ENCODE data around the gene SEMG2.

Gene SEMG2

DNA sequence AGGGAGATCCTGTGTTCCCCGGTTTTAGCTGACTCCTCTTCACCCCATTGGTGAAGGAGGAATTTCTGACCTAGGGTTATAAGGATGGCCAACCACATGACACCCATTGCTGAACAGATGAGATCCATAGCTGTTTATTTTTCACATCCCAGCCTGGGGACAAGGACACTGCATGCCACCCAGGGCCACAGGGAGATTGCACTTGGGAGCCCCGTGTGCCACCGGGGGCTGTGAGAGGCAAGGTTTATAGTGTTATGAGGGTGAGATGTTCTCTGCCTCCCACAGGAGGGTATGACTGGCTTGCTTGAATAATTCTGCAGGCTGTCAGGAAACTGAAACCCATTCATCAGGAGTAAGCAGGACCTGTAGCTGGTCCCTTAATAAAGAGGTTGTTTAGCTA is 47.9 kb downstream of the SEMG2 start:
- TF ChIP-seq CTCF (IDR thresholded peaks at IDR 0.05; ENCODE audit: extremely low read depth, insufficient read depth, missing control alignments): no peak
- DNase-seq (ENCODE audit: low spot score): no peak
- in situ Hi-C loops (cut with MboI; ENCODE audit: low pct_unique_long_range_greater_than_20kb, low sequenced_read_pairs, unreplicated experiment): no loop called here

DNA sequence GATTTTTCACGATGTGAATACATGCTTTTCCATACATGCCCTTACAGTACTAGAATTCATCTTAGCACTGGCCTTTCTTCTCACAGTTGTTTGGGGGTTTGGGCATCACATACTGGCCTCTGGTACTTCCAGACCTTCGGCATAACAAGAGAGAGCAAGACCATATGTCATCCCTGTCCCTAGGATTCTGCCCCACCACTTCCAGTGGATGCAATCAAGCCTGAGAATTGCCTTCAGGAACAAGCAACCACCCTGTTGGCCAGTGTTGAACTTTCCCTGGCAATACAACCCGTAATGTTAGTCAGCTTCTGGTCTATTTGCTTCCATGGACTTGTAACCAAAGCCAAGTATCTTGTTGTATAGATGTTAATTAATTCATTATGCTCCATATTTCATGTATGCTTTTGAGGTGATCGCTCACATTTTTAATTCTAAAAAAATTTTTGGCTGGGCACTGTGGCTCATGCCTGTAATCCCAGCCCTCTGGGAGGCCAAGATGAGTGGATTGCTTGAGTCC is 48.6 kb downstream of the SEMG2 start:
- DNase-seq (ENCODE audit: low spot score): no peak
- in situ Hi-C loops (cut with MboI; ENCODE audit: low pct_unique_long_range_greater_than_20kb, low sequenced_read_pairs, unreplicated experiment): no loop called here
- TF ChIP-seq CTCF (IDR thresholded peaks at IDR 0.05; ENCODE audit: extremely low read depth, insufficient read depth, missing control alignments): no peak

Data from GM13977 (cell line).